AG20443 (cell line): ENCODE data around the gene SCAMP4.

ENCODE experiments used
- DNase-seq: peaks from one replicate; pipeline ENCODE4 v3.0.0; 2012; ENCODE audit warnings: low spot score, mixed read lengths

SCAMP4 gene

GRCh38 chr19:1912760-1913505 is 7.7 kb downstream of the SCAMP4 start:
- DNase-seq, result no peak

DNA sequence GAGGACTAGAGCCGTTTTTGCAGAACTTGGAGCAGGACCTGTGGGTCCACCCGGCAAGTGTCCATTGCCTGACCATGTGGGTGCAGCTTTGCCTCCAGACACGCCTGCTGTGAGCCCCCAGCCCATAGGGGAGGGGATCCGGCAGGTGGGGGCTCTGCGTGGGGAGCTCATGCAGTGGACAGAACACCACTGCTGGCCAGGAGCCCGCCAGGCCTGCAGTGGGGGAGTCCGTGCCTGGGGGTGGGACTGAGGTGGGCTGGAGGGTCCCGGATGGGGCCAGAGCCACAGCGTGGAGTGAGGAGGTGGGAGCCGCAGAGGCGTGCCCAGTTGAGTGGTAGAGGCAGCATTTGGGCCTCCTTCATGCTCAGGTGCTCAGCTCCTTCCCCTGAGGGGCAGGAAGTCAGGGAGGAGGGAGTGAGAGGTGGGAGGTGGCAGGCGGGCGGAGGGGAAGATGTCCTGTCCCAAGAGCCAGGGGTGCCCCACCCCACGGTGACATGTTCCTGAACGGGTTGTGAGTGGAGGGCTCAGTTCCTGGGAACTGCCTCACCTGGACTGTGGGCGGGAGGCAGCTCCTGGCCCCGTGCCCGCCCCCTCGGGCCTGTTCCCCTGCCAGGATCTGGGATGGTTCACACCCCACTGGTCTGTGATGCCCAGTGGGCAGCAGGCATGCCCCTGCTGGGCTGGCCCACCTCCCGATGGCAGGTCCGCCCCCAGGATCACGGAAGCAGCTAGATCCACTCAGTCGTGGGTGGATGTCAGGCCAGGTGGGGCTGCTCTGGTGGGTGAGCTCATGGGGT is 8.8 kb downstream of the SCAMP4 start:
- DNase-seq, result no peak

GRCh38 chr19:1914826-1915341 is 9.7 kb downstream of the SCAMP4 start:
- DNase-seq, result no peak

DNA sequence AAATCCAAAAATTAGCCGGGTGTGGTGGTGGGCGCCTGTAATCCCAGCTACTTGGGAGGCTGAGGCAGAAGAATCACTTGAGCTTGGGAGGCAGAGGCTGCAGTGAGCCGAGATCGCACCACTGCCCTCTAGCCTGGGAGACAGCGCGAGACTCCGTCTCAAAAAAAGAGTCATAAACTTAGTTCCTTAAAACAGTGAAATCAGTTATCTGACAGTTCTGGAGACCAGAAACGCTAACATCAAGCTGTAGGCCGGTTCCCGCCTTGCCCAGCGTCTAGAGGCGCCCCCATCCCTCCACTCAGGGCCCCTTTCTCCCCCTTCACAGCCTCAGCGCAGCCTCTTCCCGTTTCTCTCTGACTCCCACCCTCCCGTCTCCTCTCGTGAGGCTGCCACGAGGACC is 11.9 kb downstream of the SCAMP4 start:
- no peak for DNase-seq

DNA sequence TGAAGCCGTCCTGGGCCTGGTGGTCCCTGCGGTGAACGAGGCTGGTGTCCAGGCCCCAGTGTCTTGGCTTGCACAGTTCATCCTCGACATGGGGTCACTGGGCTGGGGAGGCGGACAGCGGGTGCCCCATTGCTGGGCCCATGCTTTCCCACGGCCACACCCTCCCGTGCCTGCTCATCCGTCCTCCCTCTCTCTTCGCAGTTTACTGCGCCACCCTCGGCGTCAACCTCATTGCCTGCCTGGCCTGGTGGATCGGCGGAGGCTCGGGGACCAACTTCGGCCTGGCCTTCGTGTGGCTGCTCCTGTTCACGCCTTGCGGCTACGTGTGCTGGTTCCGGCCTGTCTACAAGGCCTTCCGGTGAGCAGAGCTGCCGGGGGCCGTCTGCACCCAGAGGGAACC is 12.7 kb downstream of the SCAMP4 start:
- DNase-seq, result no peak

GRCh38 chr19:1918975-1919374 is 13.8 kb downstream of the SCAMP4 start:
- DNase-seq, result no peak

DNA sequence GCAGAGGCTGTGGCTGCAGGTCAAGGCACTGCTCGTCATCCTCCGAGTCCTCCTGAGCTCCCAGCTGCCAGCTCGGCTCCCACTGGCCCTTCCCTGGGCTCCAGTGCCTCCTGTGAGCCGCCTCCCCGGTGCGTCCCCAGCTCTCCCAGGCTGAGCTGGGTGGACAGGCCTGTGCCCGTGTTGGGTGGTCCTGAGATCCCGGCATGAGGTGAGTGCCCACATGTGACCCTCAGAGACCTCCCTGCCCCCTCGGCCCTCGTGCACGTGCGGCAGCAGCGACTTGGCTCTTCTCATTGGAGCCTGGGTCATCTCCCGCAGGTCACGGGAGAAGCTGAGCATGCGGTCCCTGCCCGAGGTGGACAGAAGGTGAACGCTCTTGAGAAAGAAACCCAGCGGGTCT is 15.4 kb downstream of the SCAMP4 start:
- no peak for DNase-seq

- DNase-seq, result no peak
Observed at GRCh38 chr19:1921326-1921725, 16.1 kb downstream of the SCAMP4 start.

DNA sequence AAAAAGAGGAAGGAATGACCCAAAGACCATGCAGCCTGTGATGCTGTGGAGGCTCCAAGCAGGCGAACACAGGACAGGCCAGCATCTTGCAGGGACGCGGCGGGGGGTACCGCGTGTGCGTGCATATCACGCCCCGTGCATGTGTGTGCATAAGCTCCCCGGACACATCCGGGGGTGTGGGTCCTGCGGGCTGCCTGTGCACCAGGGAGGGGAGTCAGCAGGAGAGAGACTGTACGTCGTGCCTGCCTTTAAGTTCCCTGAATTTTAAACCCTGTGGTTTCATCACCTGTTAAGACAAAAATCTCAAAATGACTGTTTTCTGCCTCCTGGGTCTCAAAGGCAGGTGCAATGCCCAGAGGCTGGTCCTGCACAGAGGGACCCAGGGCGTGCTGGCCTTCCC is 16.6 kb downstream of the SCAMP4 start:
- DNase-seq, result no peak

DNA sequence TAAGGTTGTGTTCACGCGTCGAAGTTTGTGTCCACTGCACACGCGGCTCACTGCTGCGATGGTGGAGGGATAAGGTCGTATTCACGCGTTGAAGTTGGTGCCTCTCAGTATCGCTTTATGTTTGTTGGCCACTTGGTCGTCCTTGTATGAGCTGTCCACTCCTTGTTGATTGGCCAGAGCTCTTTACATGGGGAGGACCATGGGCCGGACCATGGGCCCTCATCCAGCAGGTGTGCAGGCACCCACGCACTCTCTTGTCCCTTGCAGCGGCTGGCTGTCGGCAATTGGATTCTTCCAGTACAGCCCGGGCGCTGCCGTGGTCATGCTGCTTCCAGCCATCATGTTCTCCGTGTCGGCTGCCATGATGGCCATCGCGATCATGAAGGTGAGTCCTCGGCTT is 17.6 kb downstream of the SCAMP4 start:
- DNase-seq, result no peak

- no peak for DNase-seq
Observed at GRCh38 chr19:1923319-1923718, 18.1 kb downstream of the SCAMP4 start.

DNA sequence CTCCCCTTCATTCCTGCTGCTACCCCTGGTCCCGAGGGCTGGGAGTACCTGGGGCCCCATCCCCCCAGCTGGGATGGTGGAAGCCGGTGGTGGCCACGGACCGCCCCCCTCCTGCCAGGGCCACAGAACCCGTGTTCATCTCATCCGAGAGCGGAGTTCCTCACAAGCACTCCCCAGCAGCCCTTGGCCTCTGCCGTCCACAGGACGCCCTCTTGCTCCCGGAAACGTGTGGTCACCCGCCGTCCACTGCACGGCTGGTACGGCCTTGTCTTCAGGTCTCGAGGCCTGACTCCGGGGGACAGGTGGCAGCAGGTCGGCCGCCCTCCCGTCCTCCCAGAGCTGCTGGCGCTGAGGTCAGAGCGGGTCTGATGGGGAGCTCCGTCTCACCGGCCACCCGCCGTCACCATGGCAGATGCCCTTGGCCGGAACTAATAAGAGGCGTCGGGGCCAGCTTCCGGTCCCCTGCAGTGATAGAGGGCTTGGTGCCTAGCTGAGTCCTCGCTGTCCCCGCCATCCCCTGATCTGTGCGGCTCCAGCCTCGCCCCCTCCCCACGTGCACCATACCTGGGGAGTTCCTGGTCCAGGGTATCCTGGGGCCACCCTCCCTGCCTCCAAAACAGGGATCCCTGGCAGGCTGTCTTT is 19.2 kb downstream of the SCAMP4 start:
- DNase-seq, result no peak

GRCh38 chr19:1925544-1925943 is 20.3 kb downstream of the SCAMP4 start:
- no peak for DNase-seq

- DNase-seq, result peak; percentile 92
Observed at GRCh38 chr19:1929021-1929742, 24.0 kb downstream of the SCAMP4 start.

DNA sequence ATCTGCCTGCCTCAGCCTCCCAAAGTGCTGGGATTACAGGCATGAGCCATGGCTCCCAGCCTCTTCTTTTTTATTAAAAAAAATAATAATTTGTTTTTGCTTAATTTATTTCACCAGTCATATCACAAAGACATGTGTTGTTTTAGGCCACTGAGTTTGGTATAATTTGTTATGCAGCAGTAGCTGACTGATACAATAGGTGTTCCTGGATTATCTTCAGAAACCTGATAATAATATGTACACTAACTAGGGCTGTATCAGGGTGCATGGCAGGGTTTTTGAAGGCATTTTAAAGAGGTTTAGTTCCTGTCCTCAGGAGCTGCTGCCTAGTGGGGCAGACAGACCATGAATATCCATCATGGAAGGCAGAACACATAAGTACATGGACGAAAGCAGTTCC is 26.2 kb downstream of the SCAMP4 start:
- no peak for DNase-seq

- DNase-seq, result no peak
Observed at GRCh38 chr19:1932395-1932794, 27.2 kb downstream of the SCAMP4 start.

GRCh38 chr19:1933244-1933643 is 28.0 kb downstream of the SCAMP4 start:
- no peak for DNase-seq

DNA sequence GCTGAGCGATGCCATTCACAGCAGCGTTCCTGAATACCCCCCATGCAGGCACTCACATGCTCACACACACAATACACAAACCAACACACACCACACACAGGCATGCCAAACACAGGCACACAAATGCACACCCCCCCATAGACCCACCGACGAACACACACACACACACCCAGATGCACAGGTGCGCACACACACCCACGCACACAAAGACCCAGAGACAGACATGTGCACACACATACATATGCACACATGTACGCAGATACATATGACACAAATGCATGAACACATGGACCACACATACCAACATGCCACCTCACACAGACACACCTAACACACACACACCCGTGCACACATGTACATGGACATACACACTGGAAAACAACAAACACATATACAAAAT is 28.7 kb downstream of the SCAMP4 start:
- DNase-seq, result no peak

DNA sequence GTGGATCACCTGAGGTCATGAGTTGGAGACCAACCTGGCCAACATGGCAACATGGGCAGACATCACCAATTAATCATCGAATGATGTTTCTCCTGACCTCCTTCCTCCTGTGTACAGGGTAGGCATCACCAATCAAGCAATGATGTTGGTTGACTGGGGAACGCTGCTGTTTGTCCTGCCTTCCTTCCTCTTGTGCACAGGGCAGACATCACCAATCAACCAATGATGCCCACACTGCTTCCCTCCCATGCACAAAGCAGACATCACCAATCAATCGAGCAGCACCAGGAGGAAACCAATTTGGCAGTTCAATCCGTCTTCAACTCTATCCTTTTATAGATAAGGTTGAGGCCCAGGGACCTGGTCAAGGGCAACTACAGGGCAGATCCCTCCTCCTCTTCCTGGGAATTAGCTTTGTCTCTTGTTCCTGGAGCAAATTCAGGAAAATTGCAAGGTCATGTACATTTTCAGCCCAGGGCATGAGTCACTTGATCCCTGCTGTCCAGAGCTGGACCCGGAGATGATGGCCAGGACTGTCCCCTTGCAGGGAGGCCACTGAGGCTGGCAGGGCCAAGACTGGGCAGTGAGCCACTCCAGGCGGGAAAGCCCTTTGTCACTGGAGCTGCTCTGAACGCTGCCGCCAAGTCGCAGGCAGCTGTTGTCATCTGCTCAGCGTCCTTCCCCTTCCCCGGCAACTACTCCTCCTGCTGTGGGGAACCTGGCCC is 30.4 kb downstream of the SCAMP4 start:
- DNase-seq, result no peak

GRCh38 chr19:1936430-1936829 is 31.2 kb downstream of the SCAMP4 start:
- no peak for DNase-seq

GRCh38 chr19:1936916-1937610 is 31.9 kb downstream of the SCAMP4 start:
- no peak for DNase-seq
